ENCODE results near the gene COLQ. TPM values are rescaled to one million over a fixed set of nuclear protein-coding genes. Genes with fewer than 3 reads are reported as not detected.

The COLQ gene
- total RNA-seq, 2 donors from 2014 or later, result 1.8 to 5.3 TPM

DNA sequence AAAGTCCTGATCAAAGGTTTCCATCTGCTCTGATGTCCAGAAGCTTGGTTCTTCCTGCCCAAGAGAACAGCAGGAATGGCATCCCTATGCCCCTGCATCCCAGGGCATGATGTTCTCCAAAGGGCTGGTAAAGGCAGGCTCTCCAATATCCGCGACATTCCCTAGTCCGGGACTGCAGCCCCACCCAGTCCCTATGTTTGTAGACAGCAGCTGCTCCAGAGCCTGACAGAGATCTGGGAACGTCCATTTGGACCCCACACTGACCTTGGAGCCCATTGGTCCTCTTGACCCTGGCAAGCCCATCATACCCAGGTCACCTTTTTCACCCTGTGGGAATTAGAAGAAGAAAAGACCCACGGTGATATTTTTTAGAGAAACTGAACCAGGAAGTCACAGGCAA is 46.3 kb downstream of the COLQ start:
- H3K9me3 ChIP-seq, result no peaks in the 10 kb centered on the region
- H3K27ac ChIP-seq, result no peak overlapping the region
- no peaks in the 10 kb centered on the region for H3K36me3 ChIP-seq (replicated peaks in 1 of 2; ENCODE audit: insufficient read depth in 1 of 2, low read depth in 2 of 2)
- WGBS, 2 donors, result 57 to 75% methylated on average over 5 of the region's 5 CpGs
- no peak for ATAC-seq
- TF ChIP-seq POLR2A (IDR thresholded peaks at IDR 0.05), result no peak
- TF ChIP-seq, protein P1, sequence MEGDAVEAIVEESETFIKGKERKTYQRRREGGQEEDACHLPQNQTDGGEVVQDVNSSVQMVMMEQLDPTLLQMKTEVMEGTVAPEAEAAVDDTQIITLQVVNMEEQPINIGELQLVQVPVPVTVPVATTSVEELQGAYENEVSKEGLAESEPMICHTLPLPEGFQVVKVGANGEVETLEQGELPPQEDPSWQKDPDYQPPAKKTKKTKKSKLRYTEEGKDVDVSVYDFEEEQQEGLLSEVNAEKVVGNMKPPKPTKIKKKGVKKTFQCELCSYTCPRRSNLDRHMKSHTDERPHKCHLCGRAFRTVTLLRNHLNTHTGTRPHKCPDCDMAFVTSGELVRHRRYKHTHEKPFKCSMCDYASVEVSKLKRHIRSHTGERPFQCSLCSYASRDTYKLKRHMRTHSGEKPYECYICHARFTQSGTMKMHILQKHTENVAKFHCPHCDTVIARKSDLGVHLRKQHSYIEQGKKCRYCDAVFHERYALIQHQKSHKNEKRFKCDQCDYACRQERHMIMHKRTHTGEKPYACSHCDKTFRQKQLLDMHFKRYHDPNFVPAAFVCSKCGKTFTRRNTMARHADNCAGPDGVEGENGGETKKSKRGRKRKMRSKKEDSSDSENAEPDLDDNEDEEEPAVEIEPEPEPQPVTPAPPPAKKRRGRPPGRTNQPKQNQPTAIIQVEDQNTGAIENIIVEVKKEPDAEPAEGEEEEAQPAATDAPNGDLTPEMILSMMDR (IDR thresholded peaks at IDR 0.05), result no peak
- H3K4me3 ChIP-seq, result no peak overlapping the region
- DNase-seq, result no peak
- H3K4me1 ChIP-seq, result peaks cover 32% of the 10 kb centered on the region
- H3K27me3 ChIP-seq, result no peaks in the 10 kb centered on the region
- intact Hi-C loops (cut with DNase I), result no loop called here

DNA sequence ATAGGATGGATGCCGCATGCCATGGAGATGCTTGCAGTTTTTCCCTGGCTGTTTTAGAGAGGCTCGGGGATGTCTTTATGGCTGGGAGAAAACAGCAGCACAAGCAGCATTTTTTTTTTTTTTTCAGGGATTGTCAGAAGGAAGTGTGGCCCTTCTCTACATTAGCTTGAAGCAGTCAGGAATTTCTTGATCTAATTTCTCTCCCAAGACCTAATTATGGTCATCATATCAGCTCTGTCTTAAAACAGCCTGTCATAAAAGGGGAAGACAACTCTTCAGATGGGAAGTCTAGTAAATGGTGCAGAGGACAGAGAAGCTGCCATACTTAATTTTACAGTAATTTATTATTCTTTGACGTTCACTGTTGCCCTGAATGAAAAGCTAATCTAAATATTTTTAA is 49.6 kb downstream of the COLQ start:
- H3K4me1 ChIP-seq, result no peaks in the 10 kb centered on the region
- ATAC-seq, result no peak
- no peaks in the 10 kb centered on the region for H3K27me3 ChIP-seq
- no peaks in the 10 kb centered on the region for H3K9me3 ChIP-seq
- H3K36me3 ChIP-seq (replicated peaks in 1 of 2; ENCODE audit: insufficient read depth in 1 of 2, low read depth in 2 of 2), result no peaks in the 10 kb centered on the region
- DNase-seq, result no peak
- intact Hi-C loops (cut with DNase I), result no loop called here
- H3K27ac ChIP-seq, result no peak overlapping the region
- WGBS, 2 donors, result 92 to 94% methylated on average over 3 of the region's 3 CpGs
- no peak for TF ChIP-seq POLR2A (IDR thresholded peaks at IDR 0.05)
- no peak overlapping the region for H3K4me3 ChIP-seq

DNA sequence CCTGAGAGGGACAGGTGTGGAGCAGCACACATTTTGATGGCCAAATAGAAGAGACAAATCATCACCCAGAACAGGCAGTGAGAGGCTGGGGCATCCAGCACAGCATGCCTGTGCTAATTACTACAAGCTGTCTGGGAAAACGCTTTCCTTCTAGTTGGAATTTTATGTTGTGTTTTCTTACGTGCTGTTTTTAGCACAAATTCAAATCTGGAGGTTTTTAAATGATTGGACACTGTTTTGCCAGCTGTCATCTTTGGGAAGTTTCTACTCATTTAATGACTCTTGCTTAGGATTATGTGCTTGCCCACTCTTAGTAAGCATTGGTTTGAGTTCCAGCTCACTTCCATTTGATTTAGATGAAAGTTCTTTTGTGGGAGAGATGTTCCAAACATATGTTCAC is 50.7 kb downstream of the COLQ start:
- H3K9me3 ChIP-seq, result no peaks in the 10 kb centered on the region
- no peak overlapping the region for H3K4me3 ChIP-seq
- no peaks in the 10 kb centered on the region for H3K36me3 ChIP-seq (replicated peaks in 1 of 2; ENCODE audit: insufficient read depth in 1 of 2, low read depth in 2 of 2)
- 89 to 95% methylated on average over 2 of the region's 2 CpGs for WGBS, 2 donors
- H3K4me1 ChIP-seq, result no peaks in the 10 kb centered on the region
- no peaks in the 10 kb centered on the region for H3K27me3 ChIP-seq
- intact Hi-C loops (cut with DNase I), result no loop called here
- ATAC-seq (no peak), DNase-seq (no peak)
- no peak for TF ChIP-seq POLR2A (IDR thresholded peaks at IDR 0.05)
- TF ChIP-seq, protein P1 (IDR thresholded peaks at IDR 0.05), result no peak
- H3K27ac ChIP-seq, result no peak overlapping the region

DNA sequence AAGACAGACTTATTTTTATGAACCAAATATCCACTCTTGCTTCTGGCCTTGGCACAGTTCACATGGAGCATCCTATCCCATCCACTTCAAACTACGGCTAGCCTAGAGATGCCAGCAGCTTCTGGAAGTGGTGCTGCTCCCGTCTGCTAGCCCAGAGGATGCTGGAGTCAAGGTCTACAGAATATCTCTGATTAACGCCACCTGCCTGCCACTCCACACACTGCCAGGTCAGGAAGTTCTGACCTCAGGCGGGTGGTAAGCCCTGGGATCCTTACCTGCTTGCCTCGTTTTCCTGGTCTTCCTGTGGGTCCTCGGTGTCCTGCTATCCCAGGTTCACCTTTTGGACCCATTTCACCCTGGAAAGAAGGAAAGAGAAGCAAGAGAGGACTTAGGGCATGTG is 51.2 kb downstream of the COLQ start:
- H3K4me3 ChIP-seq, result no peak overlapping the region
- DNase-seq, result no peak
- no peak for ATAC-seq
- intact Hi-C loops (cut with DNase I), result no loop called here
- WGBS, 2 donors, result 79 to 90% methylated on average over 3 to 6 of the region's 6 CpGs
- H3K9me3 ChIP-seq, result no peaks in the 10 kb centered on the region
- no peaks in the 10 kb centered on the region for H3K27me3 ChIP-seq
- no peak overlapping the region for H3K27ac ChIP-seq
- H3K4me1 ChIP-seq, result no peaks in the 10 kb centered on the region
- H3K36me3 ChIP-seq (replicated peaks in 1 of 2; ENCODE audit: insufficient read depth in 1 of 2, low read depth in 2 of 2), result no peaks in the 10 kb centered on the region
- TF ChIP-seq, protein P1 (IDR thresholded peaks at IDR 0.05), result no peak
- no peak for TF ChIP-seq POLR2A (IDR thresholded peaks at IDR 0.05)

DNA sequence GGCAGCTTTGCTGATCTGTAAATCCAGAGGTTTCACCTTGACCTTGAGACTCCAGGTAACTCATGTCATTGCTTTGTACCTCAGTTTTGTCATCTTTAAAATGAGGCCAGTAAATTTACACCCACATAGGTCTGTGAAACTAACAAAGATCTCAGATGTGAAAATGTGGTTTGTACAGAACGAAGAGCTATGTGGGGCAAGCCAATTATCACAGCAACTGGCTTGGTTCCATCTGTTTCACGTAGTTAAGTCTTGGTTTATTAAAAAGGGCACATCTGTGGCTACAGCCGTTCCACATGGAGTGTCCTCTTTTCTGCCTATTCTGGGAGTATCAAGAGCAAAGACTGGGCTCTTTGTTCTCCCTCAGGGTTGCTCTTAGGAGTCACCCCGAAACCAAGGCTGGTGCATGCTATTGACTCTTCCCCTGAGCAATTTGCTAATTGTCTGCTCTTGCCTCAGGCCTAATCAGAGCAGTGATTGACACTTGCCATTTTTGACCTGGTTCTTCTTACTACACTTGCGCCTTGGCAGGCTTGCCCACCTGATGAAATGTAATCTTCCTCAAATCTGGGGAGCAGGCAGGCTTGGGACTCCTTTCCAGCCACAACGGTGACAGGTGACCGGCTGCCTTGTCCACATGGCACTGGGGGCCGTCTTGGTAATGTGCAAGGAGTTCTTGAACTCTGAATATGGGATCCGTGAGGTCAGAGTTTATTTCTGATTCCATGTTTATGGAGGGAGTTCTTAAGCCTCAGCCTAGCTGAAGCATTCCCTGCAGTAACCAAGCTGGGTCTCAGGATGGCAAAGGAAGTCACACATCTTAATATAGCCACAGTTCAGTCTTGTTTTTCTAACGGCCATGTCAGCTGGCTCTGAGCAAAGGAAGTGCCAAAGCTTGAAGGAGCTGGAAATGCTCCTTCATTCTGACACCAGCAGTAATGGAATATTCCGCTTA is 54.0 kb downstream of the COLQ start:
- no peaks in the 10 kb centered on the region for H3K9me3 ChIP-seq
- ATAC-seq (no peak), DNase-seq (no peak)
- WGBS, 2 donors, result 88 to 91% methylated on average over 11 of the region's 11 CpGs
- no peak for TF ChIP-seq POLR2A (IDR thresholded peaks at IDR 0.05)
- TF ChIP-seq, protein P1 (IDR thresholded peaks at IDR 0.05), result no peak
- H3K27ac ChIP-seq, result no peak overlapping the region
- no peak overlapping the region for H3K4me3 ChIP-seq
- no peaks in the 10 kb centered on the region for H3K4me1 ChIP-seq
- intact Hi-C loops (cut with DNase I), result no loop called here
- H3K27me3 ChIP-seq, result no peaks in the 10 kb centered on the region
- no peaks in the 10 kb centered on the region for H3K36me3 ChIP-seq (replicated peaks in 1 of 2; ENCODE audit: insufficient read depth in 1 of 2, low read depth in 2 of 2)

All from body of pancreas (tissue), 4 donors.